Measurements from ENCODE around the gene ATN1.

- no peak for TF ChIP-seq CTCF (IDR thresholded peaks at IDR 0.05)
- no peak for TF ChIP-seq POLR2A (IDR thresholded peaks at IDR 0.05)
Observed at GRCh38 chr12:6928703-6929407, 1.1 kb downstream of the ATN1 start.
